ENCODE results near the gene P2RX7.
A peak's percentile ranks its signal among the peaks of the same experiment; 100 is the strongest.

The P2RX7 gene

DNA sequence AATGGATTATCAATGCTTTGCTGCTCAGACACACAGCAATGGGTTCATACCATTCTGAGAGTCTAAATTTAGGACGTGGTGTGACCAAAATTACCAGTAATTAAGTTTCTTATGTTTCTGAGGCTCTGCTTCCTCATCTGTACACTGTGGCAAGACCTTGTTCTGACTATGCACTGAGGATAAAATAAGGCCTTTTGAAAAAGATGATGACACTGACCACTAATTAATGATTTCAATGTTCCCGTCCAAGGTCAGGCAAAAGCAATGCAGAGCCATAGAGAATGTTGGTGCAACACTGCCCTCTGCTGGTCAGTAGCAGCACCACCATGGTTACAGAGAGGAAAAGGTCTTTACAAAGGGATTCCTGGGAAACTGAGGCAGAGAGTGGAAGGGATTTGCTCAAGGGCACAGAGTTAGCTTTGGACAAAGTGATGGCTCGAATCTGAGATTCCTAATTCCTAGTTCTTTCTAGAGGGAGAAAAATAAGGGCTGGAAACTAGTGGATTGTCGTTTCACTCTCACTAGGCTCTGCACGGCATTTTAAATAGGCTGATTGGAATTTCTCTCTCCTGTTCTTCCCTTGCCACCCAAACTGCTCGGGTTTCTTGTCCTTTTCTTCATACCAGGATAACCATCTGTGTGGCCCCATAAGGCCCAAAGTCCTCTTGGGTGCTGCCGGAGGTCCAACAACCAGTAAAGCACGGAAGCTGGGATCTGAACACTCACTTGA, 22.3 kb upstream of the P2RX7 start:
- DNase-seq (ENCODE audit: insufficient read length, low spot score) (no peak), FAIRE-seq (no peak)
- TF ChIP-seq, protein P1, sequence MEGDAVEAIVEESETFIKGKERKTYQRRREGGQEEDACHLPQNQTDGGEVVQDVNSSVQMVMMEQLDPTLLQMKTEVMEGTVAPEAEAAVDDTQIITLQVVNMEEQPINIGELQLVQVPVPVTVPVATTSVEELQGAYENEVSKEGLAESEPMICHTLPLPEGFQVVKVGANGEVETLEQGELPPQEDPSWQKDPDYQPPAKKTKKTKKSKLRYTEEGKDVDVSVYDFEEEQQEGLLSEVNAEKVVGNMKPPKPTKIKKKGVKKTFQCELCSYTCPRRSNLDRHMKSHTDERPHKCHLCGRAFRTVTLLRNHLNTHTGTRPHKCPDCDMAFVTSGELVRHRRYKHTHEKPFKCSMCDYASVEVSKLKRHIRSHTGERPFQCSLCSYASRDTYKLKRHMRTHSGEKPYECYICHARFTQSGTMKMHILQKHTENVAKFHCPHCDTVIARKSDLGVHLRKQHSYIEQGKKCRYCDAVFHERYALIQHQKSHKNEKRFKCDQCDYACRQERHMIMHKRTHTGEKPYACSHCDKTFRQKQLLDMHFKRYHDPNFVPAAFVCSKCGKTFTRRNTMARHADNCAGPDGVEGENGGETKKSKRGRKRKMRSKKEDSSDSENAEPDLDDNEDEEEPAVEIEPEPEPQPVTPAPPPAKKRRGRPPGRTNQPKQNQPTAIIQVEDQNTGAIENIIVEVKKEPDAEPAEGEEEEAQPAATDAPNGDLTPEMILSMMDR (IDR thresholded peaks at IDR 0.05; ENCODE audit: insufficient read depth, missing control alignments) = peak; percentile 99

DNA sequence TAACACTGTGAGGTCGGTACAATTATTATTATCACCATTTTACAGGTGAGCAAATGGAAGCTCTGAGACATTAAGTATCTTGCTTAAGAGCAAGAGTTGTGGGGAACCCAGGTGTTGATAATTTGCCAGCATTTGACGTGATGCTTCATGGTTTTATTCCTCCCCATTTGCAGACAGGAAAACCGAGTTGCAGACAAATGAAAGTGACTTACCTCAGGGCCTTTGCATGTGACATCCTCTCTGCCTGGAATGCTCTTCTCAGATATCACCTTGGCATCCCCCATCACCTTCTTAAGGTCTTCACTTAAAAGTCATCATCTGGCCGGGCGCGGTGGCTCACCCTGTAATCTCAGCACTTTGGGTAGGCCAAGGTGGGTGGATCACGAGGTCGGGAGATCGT, 21.0 kb upstream of the P2RX7 start:
- no peak for FAIRE-seq
- TF ChIP-seq, protein P1 (IDR thresholded peaks at IDR 0.05; ENCODE audit: insufficient read depth, missing control alignments) = no peak
- no peak for DNase-seq (ENCODE audit: insufficient read length, low spot score)

DNA sequence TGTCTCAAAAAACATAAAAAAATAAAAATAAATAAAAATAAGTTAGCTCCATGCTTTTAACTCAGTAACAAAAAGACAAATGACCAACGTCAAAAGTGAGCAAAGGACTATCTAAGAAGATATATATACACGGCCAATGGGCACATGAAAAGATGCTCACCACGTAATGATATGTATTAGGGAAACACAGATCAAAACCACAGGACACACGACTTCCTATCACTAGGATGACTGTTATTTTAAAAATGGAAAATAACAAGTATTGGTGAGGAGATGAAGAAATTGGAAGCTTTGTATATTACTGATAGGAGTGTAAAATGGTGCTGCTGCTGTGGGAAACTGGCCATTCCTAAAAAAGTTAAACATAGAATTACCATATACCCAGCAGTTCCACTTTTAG, 20.2 kb upstream of the P2RX7 start:
- DNase-seq (ENCODE audit: insufficient read length, low spot score) = no peak
- no peak for FAIRE-seq
- TF ChIP-seq, protein P1 (IDR thresholded peaks at IDR 0.05; ENCODE audit: insufficient read depth, missing control alignments) = no peak

DNA sequence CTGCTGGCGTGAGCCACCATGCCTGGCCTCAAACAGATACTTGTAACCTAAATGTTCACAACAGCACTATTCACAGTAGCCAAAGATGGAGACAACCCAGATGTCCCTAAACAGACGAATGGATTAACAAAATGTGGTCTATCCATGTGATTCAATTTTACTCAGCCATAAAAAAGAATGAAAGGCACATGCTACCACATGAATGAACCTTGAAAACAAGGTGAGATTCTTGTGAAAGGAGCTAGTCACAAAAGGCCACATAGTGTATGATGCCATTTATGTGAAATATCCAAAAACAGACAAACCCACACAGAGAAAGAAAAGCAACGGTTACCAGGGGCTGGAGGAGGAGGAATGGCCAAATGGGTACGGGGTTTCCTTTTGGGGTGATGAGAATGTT, 19.6 kb upstream of the P2RX7 start:
- FAIRE-seq (no peak), DNase-seq (ENCODE audit: insufficient read length, low spot score) (no peak)
- TF ChIP-seq, protein P1 (IDR thresholded peaks at IDR 0.05; ENCODE audit: insufficient read depth, missing control alignments) = no peak

DNA sequence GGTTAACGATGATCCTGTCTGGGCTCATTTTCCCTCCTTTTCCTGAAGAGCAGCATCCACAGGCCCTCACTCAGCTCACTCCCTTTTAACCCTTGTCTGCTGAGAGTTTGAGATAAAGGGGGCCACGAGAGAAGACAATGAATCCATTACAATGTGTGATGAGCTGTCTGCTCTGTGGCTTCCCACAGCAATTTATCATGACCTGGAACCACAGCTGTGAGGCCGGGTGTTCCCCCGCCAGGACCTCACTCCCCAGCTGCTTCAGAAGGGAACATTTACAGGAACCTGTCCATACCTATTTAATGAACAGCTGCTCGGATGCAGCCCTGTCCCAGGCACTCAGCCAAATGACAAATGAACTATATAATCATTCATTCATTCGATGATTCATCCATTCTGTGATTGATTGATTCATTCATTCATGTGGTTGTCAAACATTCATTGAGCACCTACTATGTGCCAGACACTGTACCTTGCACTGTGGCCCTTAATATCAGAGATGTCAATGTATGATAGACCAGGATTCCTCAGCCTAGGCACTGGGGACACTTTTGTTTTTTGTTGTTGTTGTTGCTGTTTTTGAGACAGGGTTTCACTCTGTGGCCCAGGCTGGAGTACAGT, 18.5 kb upstream of the P2RX7 start:
- TF ChIP-seq, protein P1 (IDR thresholded peaks at IDR 0.05; ENCODE audit: insufficient read depth, missing control alignments) = no peak
- DNase-seq (ENCODE audit: insufficient read length, low spot score) (no peak), FAIRE-seq (no peak)

DNA sequence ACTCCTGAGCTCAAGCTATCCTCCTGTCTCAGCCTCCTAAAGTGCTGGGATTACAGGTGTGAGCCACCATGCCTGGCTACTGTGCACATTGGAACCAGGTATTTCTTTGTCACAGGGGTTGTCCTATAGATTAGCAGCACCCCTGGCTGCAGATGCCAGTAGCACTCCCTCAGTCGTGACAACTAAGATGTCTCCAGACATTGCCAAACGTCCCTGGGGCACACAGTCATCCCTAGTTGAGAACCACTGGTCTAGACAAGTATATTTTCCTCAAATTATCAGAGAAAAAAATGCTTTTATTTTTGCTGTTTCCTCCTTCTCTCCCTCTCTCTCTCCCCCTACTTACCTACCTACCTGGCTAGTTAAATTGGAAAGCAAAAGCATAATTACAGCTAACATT, 17.9 kb upstream of the P2RX7 start:
- FAIRE-seq (no peak), DNase-seq (ENCODE audit: insufficient read length, low spot score) (no peak)
- TF ChIP-seq, protein P1 (IDR thresholded peaks at IDR 0.05; ENCODE audit: insufficient read depth, missing control alignments) = no peak

DNA sequence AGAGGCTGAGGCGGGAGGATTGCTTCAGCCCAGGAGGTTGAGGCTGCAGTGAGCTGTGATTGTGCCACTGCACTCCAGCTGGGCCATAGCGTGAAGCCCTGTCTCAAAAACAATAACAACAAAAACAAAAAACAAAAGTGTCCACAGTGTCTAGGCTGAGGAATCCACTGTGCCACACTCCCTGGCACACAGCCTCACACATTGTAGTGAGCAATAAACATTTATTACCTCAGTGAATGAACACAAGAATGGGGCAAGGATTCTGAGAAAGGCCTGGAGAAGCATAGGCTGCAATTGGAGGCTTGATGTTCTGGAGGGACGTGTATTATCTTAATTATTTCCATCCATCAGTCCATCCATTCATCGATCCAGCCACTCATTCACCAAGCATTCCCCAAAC, 17.1 kb upstream of the P2RX7 start:
- FAIRE-seq = no peak
- no peak for DNase-seq (ENCODE audit: insufficient read length, low spot score)
- TF ChIP-seq, protein P1 (IDR thresholded peaks at IDR 0.05; ENCODE audit: insufficient read depth, missing control alignments) = no peak

Data from D721Med (cell line).